ENCODE data around the gene REXO1.
"Not testable (repeated sequence)": the region's sequence is repeated elsewhere in the genome, so short reads cannot be mapped to it uniquely, and the experiment has no call there.

REXO1 gene

GRCh38 chr19:1876496-1877279 is 28.4 kb upstream of the REXO1 start:
- DNase-seq (ENCODE audit: low spot score), result not testable (repeated sequence)

GRCh38 chr19:1875646-1876495 is 27.6 kb upstream of the REXO1 start:
- DNase-seq (ENCODE audit: low spot score), result peak; percentile 93

GRCh38 chr19:1875265-1875645 is 27.0 kb upstream of the REXO1 start:
- DNase-seq (ENCODE audit: low spot score), result not testable (repeated sequence)

- DNase-seq (ENCODE audit: low spot score), result no peak
These were observed 26.4 kb upstream of the REXO1 start for GRCh38 chr19:1874554-1875185.

GRCh38 chr19:1873524-1874473 is 25.5 kb upstream of the REXO1 start:
- no peak for DNase-seq (ENCODE audit: low spot score)

GRCh38 chr19:1872807-1873523 is 24.7 kb upstream of the REXO1 start:
- DNase-seq (ENCODE audit: low spot score), result no peak

- no peak for DNase-seq (ENCODE audit: low spot score)
These were observed 23.3 kb upstream of the REXO1 start for GRCh38 chr19:1871630-1872029.

GRCh38 chr19:1871140-1871597 is 22.9 kb upstream of the REXO1 start:
- DNase-seq (ENCODE audit: low spot score), result no peak

GRCh38 chr19:1868971-1869370 is 20.7 kb upstream of the REXO1 start:
- no peak for DNase-seq (ENCODE audit: low spot score)

GRCh38 chr19:1867349-1867724 is 19.1 kb upstream of the REXO1 start:
- DNase-seq (ENCODE audit: low spot score), result no peak

- DNase-seq (ENCODE audit: low spot score), result no peak
These were observed 18.5 kb upstream of the REXO1 start for GRCh38 chr19:1866693-1867348.

- no peak for DNase-seq (ENCODE audit: low spot score)
These were observed 17.1 kb upstream of the REXO1 start for GRCh38 chr19:1865172-1866010.

- DNase-seq (ENCODE audit: low spot score), result no peak
These were observed 16.3 kb upstream of the REXO1 start for GRCh38 chr19:1864480-1865171.

GRCh38 chr19:1863638-1864479 is 15.6 kb upstream of the REXO1 start:
- DNase-seq (ENCODE audit: low spot score), result peak; percentile 88

- no peak for DNase-seq (ENCODE audit: low spot score)
These were observed 15.0 kb upstream of the REXO1 start, which contains the start of gene KLF16 for GRCh38 chr19:1863328-1863637. Gene KLF16 (minus strand): TSS chr19:1863579. CDS start chr19:1863497, 82 bp downstream.

- DNase-seq (ENCODE audit: low spot score), result no peak
These were observed 14.4 kb upstream of the REXO1 start for GRCh38 chr19:1862424-1863327.

GRCh38 chr19:1862068-1862423 is 13.8 kb upstream of the REXO1 start:
- DNase-seq (ENCODE audit: low spot score), result no peak
